GM10266 (cell line): ENCODE results near the gene SRGAP2B.
"Not testable (repeated sequence)": the region's sequence is repeated elsewhere in the genome, so short reads cannot be mapped to it uniquely, and the experiment has no call there.

Experiments
- DNase-seq: peaks from one replicate; pipeline ENCODE4 v3.0.0; 2012; ENCODE audit errors: extremely low spot score

Gene SRGAP2B

DNA sequence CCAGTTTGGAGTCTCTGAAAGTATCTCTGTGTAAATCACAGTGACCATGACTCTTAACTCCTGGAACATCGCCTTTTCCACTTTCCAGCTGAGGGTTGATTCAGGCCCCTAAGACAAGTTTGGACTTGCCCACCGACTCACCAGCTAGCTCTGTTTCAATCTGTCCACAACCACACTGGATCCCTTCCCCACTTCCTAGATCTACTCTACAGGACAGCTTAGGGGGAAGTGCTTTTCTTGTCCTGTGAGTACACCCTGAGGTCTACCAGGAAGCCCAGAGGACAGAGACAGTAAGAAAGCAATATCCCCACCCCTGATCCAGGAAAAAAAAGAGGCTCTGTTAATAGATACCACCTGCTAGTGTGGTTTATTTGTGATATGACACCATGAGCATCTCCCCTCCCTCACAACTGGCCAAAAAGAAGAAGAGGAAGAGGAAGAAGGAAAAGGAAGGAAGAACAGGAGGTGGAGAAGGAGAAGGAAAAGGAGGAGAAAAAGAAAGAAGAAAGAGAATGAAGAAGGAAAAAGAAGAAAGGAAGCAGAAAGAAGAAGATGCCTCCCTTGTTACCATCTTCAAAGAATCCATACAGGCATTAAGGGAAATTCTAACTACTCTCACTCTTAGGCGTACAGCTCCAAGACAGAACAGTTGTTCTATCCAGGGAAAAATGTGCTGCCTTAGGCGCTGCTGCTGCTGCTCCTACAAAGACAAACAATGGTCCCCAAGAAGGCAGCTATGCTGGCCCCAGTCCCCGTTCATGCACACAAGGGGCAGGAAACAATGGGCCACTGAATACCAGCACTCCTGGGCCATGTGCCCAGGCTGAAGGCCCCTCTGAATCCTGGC, 96.8 kb downstream of the SRGAP2B start:
- DNase-seq = not testable (repeated sequence)

- not testable (repeated sequence) for DNase-seq
Measured at GRCh38 chr1:144995833-144996410, 99.2 kb downstream of the SRGAP2B start.

- DNase-seq = not testable (repeated sequence)
Measured at GRCh38 chr1:144992915-144993314, 102.2 kb downstream of the SRGAP2B start.

- not testable (repeated sequence) for DNase-seq
Measured at GRCh38 chr1:144990611-144991010, 104.5 kb downstream of the SRGAP2B start.

GRCh38 chr1:144987131-144987530, 108.0 kb downstream of the SRGAP2B start:
- DNase-seq = not testable (repeated sequence)

GRCh38 chr1:144986171-144986860, 108.8 kb downstream of the SRGAP2B start:
- DNase-seq = not testable (repeated sequence)

DNA sequence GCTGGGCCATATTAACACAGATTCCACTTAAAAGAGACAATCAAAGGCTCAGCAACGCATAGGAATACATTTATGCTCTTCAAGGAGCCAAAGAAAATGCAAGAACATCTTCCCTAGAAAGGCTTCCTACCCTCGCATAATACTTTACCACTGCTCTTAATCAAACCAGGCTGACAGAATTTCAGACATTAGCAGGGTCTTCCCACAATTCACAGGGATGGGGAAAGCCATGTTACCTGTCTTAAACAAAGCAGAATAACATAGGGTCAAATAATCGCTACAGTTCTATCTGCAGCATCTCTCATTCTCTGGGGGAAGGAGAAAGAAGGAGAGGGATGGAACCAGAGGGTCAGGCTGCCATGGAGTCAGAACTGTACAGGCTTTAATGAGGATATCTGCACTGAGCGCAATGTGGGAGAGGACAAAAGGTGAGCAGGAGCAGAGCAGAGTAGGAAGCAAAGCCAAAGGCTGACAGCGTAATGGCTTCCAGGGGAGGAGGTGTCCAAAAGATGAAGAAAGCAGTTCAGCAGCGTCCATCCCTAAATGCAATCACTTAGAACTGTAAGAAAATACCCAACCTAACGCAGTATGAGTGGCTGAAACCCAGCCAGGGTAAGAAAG, 109.5 kb downstream of the SRGAP2B start:
- DNase-seq = not testable (repeated sequence)

DNA sequence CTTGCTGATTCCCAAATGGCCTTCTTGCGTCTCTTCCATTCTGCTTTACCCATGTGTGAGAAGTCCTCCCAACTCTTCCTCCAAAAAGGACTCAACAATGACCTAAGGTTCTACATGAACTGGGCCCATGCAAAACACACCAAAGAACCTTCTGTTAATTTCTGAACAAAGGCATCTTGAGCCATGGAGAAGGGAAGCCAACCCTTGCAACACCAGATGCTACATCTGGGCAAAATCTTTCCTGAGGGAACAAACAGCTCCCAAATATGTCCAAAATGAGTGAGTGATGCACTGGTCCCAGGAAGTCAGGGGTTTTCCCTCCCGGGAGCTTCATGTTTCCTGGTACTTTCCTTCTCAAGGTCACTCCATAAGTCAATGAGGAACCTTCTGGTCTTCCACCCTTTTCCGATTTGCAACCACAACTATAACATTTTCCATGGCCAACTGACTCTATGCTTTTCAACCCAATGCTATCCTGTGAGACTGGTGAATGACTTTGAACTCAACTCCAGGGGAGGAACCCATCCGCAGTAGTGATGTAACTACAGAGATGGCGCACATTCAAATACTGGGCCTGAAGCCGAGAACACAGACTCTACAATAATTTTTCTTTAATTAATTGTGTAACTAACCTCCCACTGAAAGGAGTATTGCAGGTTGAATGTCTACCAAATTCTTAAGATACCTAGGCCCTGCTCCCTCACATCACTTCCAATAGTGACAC, 112.2 kb downstream of the SRGAP2B start:
- DNase-seq = not testable (repeated sequence)

DNA sequence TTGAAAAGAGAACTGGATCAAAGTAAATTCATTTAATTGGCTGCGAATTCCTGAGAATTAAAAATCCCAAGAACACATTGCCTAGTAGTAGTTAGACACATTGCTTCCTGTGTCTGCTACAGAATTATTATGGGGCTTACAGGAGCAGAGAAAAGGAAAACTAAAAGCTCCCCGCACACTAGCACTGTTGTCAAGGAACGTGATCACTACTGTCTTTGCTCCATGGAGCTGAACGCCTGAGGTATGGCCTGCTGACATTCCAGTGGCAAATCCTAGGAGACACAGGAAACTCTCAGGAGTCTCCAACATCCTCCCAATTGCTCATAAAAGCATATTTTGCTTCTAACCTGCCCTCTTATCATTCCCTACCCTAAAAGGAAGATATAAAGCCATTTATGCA, 114.0 kb downstream of the SRGAP2B start:
- not testable (repeated sequence) for DNase-seq

GRCh38 chr1:144979960-144980595, 115.0 kb downstream of the SRGAP2B start:
- not testable (repeated sequence) for DNase-seq

DNA sequence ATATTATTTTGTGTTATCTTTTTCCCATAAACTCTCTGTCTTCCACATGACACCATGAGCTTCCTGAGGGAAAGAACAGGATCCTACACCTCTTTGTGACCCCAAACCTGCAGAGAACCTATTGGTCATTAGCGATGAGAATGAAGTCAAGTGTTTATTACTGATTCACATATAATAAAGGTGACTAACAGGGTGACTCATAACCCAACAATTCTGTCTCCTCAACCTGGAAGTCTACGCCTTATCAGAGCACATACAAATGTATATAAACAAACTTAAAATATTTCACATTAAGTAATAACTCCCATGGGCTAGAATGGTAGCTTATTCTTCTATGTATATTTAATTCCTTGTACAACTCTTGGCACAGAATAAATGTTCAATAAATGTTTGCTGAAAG, 117.3 kb downstream of the SRGAP2B start:
- DNase-seq = not testable (repeated sequence)

DNA sequence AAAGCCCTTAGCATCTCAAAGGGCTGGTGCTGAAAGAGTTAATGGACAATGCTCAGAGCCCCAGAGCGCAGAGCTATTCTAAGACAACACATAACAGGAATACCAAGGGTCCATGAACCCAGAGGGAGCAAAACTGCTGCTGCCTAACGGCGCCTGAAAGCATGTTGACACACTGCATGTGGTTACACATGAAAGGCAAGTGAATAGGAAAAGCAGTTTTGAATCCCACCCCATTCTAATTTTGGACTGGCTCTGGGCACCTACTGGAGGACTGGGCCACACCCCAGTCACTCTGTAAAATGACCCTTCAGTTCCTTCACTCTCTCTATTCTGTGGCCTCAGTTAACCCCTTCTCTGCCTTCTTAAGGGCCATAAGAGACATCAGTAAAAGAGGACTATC, 123.2 kb downstream of the SRGAP2B start:
- DNase-seq = not testable (repeated sequence)

DNA sequence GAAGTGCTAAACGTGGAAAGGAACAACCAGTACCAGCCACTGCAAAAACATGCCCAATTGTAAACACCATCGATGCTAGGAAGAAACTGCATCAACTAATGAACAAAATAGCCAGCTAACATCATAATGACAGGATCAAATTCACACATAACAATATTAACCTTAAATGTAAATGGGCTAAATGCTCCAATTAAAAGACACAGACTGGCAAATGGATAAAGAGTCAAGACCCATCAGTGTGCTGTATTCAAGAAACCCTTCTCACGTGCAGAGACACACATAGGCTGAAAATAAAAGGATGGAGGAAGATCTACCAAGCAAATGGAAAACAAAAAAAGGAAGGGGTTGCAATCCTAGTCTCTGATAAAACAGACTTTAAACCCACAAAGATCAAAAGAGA, 128.6 kb downstream of the SRGAP2B start:
- not testable (repeated sequence) for DNase-seq

- DNase-seq = not testable (repeated sequence)
Measured at GRCh38 chr1:144964765-144965164, 130.4 kb downstream of the SRGAP2B start.

DNA sequence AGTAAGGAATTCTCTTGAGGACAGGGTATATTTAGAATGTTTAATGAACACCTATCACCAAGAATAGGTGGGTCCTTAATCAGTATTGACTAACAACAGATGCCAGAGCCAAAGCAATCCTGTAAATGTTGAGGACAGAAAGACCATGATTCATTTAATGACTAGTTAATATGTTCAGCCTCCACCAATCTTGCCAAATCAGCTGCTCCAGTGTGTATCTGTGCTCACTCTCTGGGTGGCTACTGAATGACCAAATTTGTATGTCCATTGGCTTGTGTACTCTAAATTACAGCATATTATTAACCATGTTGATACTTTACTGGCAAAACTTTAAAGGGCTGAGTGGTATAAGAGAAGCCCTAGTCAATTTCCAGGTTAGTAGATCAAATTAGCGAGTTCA, 130.9 kb downstream of the SRGAP2B start:
- DNase-seq = not testable (repeated sequence)

- DNase-seq = not testable (repeated sequence)
Measured at GRCh38 chr1:144963571-144963970, 131.6 kb downstream of the SRGAP2B start.

GRCh38 chr1:144961604-144962583, 133.2 kb downstream of the SRGAP2B start:
- DNase-seq = not testable (repeated sequence)

GRCh38 chr1:144960929-144961488, 134.1 kb downstream of the SRGAP2B start:
- DNase-seq = not testable (repeated sequence)

GRCh38 chr1:144948390-144948789, 146.7 kb downstream of the SRGAP2B start:
- not testable (repeated sequence) for DNase-seq
